Glomerular endothelial cell (primary cell): ENCODE results near the gene PRSS56. TPM values are rescaled to one million over a fixed set of nuclear protein-coding genes. Genes with fewer than 3 reads are reported as not detected.
"Not testable (repeated sequence)": the region's sequence is repeated elsewhere in the genome, so short reads cannot be mapped to it uniquely, and the experiment has no call there.

Source experiments
- DNase-seq: peaks from one replicate; pipeline ENCODE4 v3.0.0-alpha.2; 2011; ENCODE audit warnings: low read depth, low spot score; ENCODE audit errors: extremely low read depth
- total RNA-seq: library from RNA; depleted of rRNA; stranded (reverse); fragments of >200 nt; gene quantifications from 2 replicates; pipeline ENCODE4 v1.2.3, GENCODE V29; 2015

The PRSS56 gene
- total RNA-seq, 1 donor from 2014 or later, result not detected

DNA sequence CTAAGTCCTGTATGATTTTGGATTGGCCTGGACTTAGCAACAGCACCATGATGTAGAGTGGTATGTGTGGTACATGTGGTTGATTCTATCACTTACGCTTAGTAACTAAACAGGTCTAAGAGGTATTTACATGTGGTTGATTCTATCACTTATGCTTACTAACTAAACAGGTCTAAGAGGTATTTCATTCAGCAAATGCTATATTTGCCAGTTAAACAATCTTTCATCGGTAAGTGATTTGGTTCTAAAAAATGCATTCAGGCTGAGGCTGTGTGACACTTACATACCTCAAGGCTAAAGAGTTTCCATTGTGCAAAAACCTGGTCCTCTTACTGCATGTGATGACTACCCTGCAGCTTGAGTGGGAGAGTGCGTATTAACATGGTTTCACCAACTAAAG lies 43.4 kb downstream of the PRSS56 start:
- no peak for DNase-seq

GRCh38 chr2:232567721-232568120 lies 47.5 kb downstream of the PRSS56 start:
- DNase-seq, result no peak

- no peak for DNase-seq
These were observed 48.0 kb downstream of the PRSS56 start for GRCh38 chr2:232568161-232568560.

DNA sequence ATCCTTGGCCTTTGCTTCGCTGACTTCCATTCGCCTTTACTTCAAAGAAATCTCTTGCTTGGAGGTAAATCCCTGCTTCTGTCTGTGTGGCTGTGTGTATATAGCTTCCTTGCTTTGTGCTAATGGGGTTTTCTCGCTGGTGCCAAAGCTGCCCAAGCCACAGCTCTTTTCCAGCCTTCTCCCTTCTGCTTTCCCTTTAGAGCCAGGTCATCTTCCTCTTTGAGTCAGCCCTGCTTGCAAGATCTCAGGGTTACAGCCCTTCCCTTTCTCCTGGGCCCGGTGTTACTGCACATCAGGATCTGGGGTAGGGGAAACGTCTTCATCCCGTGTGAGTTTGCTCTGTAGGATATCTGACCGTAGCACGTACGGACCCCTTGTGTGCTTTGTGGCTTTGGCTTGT lies 49.4 kb downstream of the PRSS56 start:
- DNase-seq, result no peak

- not testable (repeated sequence) for DNase-seq
These were observed 50.3 kb downstream of the PRSS56 start for GRCh38 chr2:232570481-232570880.

DNA sequence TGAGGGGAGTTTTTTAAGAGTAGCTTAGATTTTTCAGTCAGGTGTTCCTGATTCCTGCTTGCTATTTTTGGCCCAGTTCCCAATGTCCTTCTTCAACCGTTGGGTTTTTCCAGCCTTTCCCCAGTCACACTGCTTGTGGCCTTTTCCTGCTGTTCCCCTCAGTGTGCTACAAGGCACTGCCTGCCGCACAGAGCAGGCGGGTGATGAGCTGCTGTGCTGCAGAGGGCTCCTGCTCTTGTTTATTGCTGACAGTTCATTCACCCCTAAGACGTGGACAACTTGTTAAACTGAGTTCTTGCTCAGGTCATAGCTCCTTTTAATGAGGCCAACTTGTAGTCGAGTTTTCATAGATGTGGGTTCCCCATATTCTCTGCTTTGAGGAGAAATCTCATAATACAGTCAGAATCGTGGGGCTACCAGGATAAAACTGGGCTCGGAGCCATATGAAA lies 50.9 kb downstream of the PRSS56 start:
- no peak for DNase-seq

DNA sequence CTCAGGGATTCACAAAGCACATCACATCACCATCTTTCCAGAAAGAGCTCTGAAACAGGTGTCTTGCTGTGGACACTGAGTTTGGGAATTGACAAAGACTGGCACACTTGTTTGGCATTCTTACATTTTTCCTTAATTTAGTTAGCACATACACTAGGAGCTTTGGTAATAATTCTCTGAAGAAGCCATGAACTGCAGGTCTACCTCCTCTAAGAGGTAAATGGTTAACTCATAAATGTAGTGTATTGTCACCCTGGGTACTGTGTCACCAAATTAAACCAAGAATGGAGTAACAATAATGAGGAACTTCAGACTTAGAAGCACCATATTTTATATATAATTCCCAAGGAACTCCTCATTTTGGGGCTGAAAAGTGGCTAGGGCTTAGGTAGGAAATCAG lies 52.9 kb downstream of the PRSS56 start:
- DNase-seq, result no peak

DNA sequence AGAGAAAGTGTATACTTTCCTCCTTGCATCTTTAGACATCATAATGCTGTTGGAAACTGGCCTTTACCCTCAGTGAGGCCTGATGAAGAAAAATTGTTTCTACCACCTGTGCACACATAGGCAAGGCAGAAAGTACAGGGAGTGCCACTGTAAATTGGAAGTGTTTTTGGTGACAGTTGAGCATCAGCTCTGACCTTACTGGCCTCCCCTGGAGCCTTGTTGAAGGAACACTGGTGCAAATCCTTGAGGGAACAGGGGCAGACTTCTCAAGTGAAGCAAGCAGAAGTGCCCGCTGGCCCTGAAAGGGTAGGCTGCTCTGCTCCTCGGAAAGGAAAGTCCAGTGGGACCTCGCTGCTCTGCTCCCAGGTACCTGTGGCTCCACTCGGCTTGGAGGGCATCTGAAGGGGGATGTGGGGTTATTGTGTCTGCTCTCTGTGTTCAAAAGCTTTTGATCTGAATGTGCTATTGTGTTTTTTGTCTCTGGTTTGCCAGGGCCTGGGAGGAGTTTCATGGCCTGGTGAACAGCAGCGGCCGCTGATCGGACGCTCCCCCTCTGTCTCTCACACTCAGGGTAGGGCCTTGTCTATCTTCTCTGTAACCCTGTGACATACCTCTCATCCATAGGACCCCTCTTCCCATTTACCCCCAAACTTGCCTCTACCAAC lies 53.7 kb downstream of the PRSS56 start:
- DNase-seq, result no peak

GRCh38 chr2:232574674-232575403 lies 54.7 kb downstream of the PRSS56 start:
- no peak for DNase-seq

Other genes starting within 250 kb of the PRSS56 start
- gene ALPP, start 141.6 kb upstream of the PRSS56 start, total RNA-seq, result not detected in 2 replicates
- not detected in 2 replicates for gene ALPG, start 113.5 kb upstream of the PRSS56 start, total RNA-seq
- not detected in 2 replicates for gene ALPI, start 64.2 kb upstream of the PRSS56 start, total RNA-seq
- gene ECEL1, start 32.6 kb upstream of the PRSS56 start, total RNA-seq, result not detected in 2 replicates
- gene CHRND, start 5.8 kb downstream of the PRSS56 start, total RNA-seq, result not detected in 2 replicates
- gene CHRNG, start 19.3 kb downstream of the PRSS56 start, total RNA-seq, result not detected in 2 replicates
- 2.4 and 3.8 TPM in 2 replicates for gene TIGD1, start 30.2 kb downstream of the PRSS56 start, total RNA-seq
- 82.7 and 91.4 TPM in 2 replicates for gene EIF4E2, start 30.3 kb downstream of the PRSS56 start, total RNA-seq
- gene EFHD1, start 113.2 kb downstream of the PRSS56 start, total RNA-seq, result 1.6 and 1.9 TPM in 2 replicates
- gene GIGYF2, start 176.9 kb downstream of the PRSS56 start, total RNA-seq, result 35.2 and 52.5 TPM in 2 replicates